OCI-LY1 (cell line): ENCODE measurements around the gene CYLC1.

Experiments
- H2AFZ ChIP-seq: fragments of 200-600 bp; sonication (generic), shearing (Covaris generic); 2 replicates; pipeline ENCODE4 v1.6.0; 2014; ENCODE audit warnings: antibody characterized with exemption, mild to moderate bottlenecking, low read length
- H3F3A ChIP-seq: fragments of 200-600 bp; sonication (generic), shearing (Covaris generic); 2 replicates; pipeline ENCODE4 v1.6.0; 2014; ENCODE audit warnings: mild to moderate bottlenecking, antibody characterized with exemption, low read length, moderate library complexity; ENCODE audit not compliant: insufficient read depth
- H3K27ac ChIP-seq: fragments of 200-600 bp; sonication (generic); 2 replicates; pipeline ENCODE4 v1.5.1; 2014; ENCODE audit warnings: low read length, mixed run types, mild to moderate bottlenecking, low read depth; ENCODE audit not compliant: poor library complexity, severe bottlenecking
- H3K27me3 ChIP-seq: fragments of 200-600 bp; sonication (generic); 2 replicates; pipeline ENCODE4 v1.6.0; 2014; ENCODE audit warnings: antibody characterized with exemption, mild to moderate bottlenecking, low read length, moderate library complexity; ENCODE audit not compliant: insufficient read depth
- H3K36me3 ChIP-seq: fragments of 200-600 bp; sonication (generic); 2 replicates; pipeline ENCODE4 v1.6.1; 2014; ENCODE audit warnings: mild to moderate bottlenecking, antibody characterized with exemption, low read length, moderate library complexity, mixed read lengths; ENCODE audit not compliant: insufficient read depth
- H3K4me1 ChIP-seq: fragments of 200-600 bp; sonication (generic); 2 replicates; pipeline ENCODE4 v1.5.1; 2014; ENCODE audit warnings: mild to moderate bottlenecking, low read length, moderate library complexity; ENCODE audit not compliant: insufficient read depth, severe bottlenecking
- H3K4me2 ChIP-seq: fragments of 200-600 bp; sonication (generic), shearing (Covaris generic); 2 replicates; pipeline ENCODE4 v1.6.1; 2014; ENCODE audit warnings: low read length
- H3K4me3 ChIP-seq: fragments of 200-600 bp; sonication (generic); 2 replicates; pipeline ENCODE4 v1.5.1; 2014; ENCODE audit warnings: low read length, low read depth, mild to moderate bottlenecking, mixed read lengths; ENCODE audit not compliant: poor library complexity, severe bottlenecking
- H3K79me2 ChIP-seq: fragments of 200-600 bp; shearing (Covaris generic); 2 replicates; pipeline ENCODE4 v1.6.1; 2016; ENCODE audit warnings: mixed run types, low read length, mixed read lengths; ENCODE audit not compliant: insufficient read depth
- H3K9ac ChIP-seq: fragments of 200-600 bp; sonication (generic), shearing (Covaris generic); 2 replicates; pipeline ENCODE4 v1.6.1; 2014; ENCODE audit warnings: mild to moderate bottlenecking, low read length, mixed read lengths
- H3K9me2 ChIP-seq: fragments of 200-600 bp; sonication (generic), shearing (Covaris generic); 2 replicates; pipeline ENCODE4 v1.6.1; 2014; ENCODE audit warnings: low read depth, mild to moderate bottlenecking, low read length, mixed read lengths
- H3K9me3 ChIP-seq: fragments of 200-600 bp; shearing (Covaris generic); 2 replicates; pipeline ENCODE4 v1.6.1; 2014; ENCODE audit warnings: low read length, mixed read lengths
- H4K20me1 ChIP-seq: fragments of 200-600 bp; sonication (generic), shearing (Covaris generic); 2 replicates; pipeline ENCODE4 v1.6.0; 2016; ENCODE audit warnings: mild to moderate bottlenecking, low read length; ENCODE audit not compliant: insufficient read depth
- CTCF ChIP-seq: fragments of 200-600 bp; sonication (generic), shearing (Covaris generic); IDR thresholded peaks from 2 replicates; pipeline ENCODE4 v1.5.1; 2017; ENCODE audit warnings: mild to moderate bottlenecking, antibody characterized with exemption, low read length, moderate library complexity, mixed read lengths
- EZH2 ChIP-seq: fragments of 200-600 bp; sonication (generic), shearing (Covaris generic); IDR thresholded peaks from 2 replicates; pipeline ENCODE4 v1.8.0; 2017; ENCODE audit warnings: borderline replicate concordance, mixed run types, mild to moderate bottlenecking, antibody characterized with exemption, low read length, moderate library complexity, mixed read lengths

The CYLC1 gene

GRCh38 chrX:83934220-83934619 is 73.3 kb downstream of the CYLC1 start:
- H3K4me2 ChIP-seq: no peak overlapping the region
- H2AFZ ChIP-seq: no peak overlapping the region
- no peaks in the 10 kb centered on the region for H3K27me3 ChIP-seq
- no peak overlapping the region for H3K4me3 ChIP-seq
- no peaks in the 10 kb centered on the region for H3K79me2 ChIP-seq
- no peaks in the 10 kb centered on the region for H3K9me3 ChIP-seq
- no peaks in the 10 kb centered on the region for H3K9me2 ChIP-seq
- no peak overlapping the region for H3K27ac ChIP-seq
- no peaks in the 10 kb centered on the region for H4K20me1 ChIP-seq
- H3K36me3 ChIP-seq: no peaks in the 10 kb centered on the region
- H3K4me1 ChIP-seq: no peaks in the 10 kb centered on the region
- no peak overlapping the region for H3K9ac ChIP-seq
- H3F3A ChIP-seq: no peaks in the 10 kb centered on the region
- TF ChIP-seq CTCF: no peak
- no peak for TF ChIP-seq EZH2
